ENCODE measurements around the gene CYP24A1.
"Not testable (repeated sequence)": the region's sequence is repeated elsewhere in the genome, so short reads cannot be mapped to it uniquely, and the experiment has no call there.

CYP24A1 gene

GRCh38 chr20:54132612-54133433, 41.0 kb downstream of the CYP24A1 start:
- peaks cover 16% of the 10 kb centered on the region for H3K4me1 ChIP-seq (ENCODE audit: insufficient read depth, low read length)
- no peak overlapping the region for H3K9ac ChIP-seq (ENCODE audit: low read depth, low read length)
- H3K9me3 ChIP-seq (ENCODE audit: control insufficient read depth, insufficient read depth, low read length), result no peaks in the 10 kb centered on the region; the same call in 1 of the 2 replicates
- no peaks in the 10 kb centered on the region for H3K36me3 ChIP-seq (ENCODE audit: insufficient read depth, low read length)

GRCh38 chr20:54131675-54132611, 41.8 kb downstream of the CYP24A1 start:
- Histone ChIP-seq H3K9me3 (ENCODE audit: control insufficient read depth, insufficient read depth, low read length) (no peaks in the 10 kb centered on the region; the same call in 1 of the 2 replicates), H3K4me1 (ENCODE audit: insufficient read depth, low read length) (peaks cover 16% of the 10 kb centered on the region), H3K36me3 (ENCODE audit: insufficient read depth, low read length) (no peaks in the 10 kb centered on the region), H3K9ac (ENCODE audit: low read depth, low read length) (no peak overlapping the region)

GRCh38 chr20:54131125-54131524, 42.7 kb downstream of the CYP24A1 start:
- not testable (repeated sequence) for H3K9ac ChIP-seq (ENCODE audit: low read depth, low read length); H3K9me3 ChIP-seq (ENCODE audit: control insufficient read depth, insufficient read depth, low read length); H3K36me3 ChIP-seq (ENCODE audit: insufficient read depth, low read length)
- H3K4me1 ChIP-seq (ENCODE audit: insufficient read depth, low read length), result peaks cover 16% of the 10 kb centered on the region

- Histone ChIP-seq H3K9ac (ENCODE audit: low read depth, low read length) (no peak overlapping the region), H3K36me3 (ENCODE audit: insufficient read depth, low read length) (no peaks in the 10 kb centered on the region), H3K4me1 (ENCODE audit: insufficient read depth, low read length) (peaks cover 16% of the 10 kb centered on the region), H3K9me3 (ENCODE audit: control insufficient read depth, insufficient read depth, low read length) (no peaks in the 10 kb centered on the region)
These were observed 44.4 kb downstream of the CYP24A1 start for GRCh38 chr20:54129350-54129749.

- no peaks in the 10 kb centered on the region for H3K9me3 ChIP-seq (ENCODE audit: control insufficient read depth, insufficient read depth, low read length)
- H3K36me3 ChIP-seq (ENCODE audit: insufficient read depth, low read length), result no peaks in the 10 kb centered on the region
- peaks cover 21% of the 10 kb centered on the region for H3K4me1 ChIP-seq (ENCODE audit: insufficient read depth, low read length)
- H3K9ac ChIP-seq (ENCODE audit: low read depth, low read length), result no peak overlapping the region
These were observed 45.8 kb downstream of the CYP24A1 start for GRCh38 chr20:54127855-54128574.

GRCh38 chr20:54126806-54127655, 46.8 kb downstream of the CYP24A1 start:
- Histone ChIP-seq H3K9ac (ENCODE audit: low read depth, low read length) (no peak overlapping the region), H3K9me3 (ENCODE audit: control insufficient read depth, insufficient read depth, low read length) (no peaks in the 10 kb centered on the region), H3K4me1 (ENCODE audit: insufficient read depth, low read length) (peaks cover 18% of the 10 kb centered on the region), H3K36me3 (ENCODE audit: insufficient read depth, low read length) (no peaks in the 10 kb centered on the region)

- not testable (repeated sequence) for H3K9me3 ChIP-seq (ENCODE audit: control insufficient read depth, insufficient read depth, low read length); H3K36me3 ChIP-seq (ENCODE audit: insufficient read depth, low read length); H3K9ac ChIP-seq (ENCODE audit: low read depth, low read length)
- peaks cover 22% of the 10 kb centered on the region for H3K4me1 ChIP-seq (ENCODE audit: insufficient read depth, low read length)
These were observed 47.5 kb downstream of the CYP24A1 start for GRCh38 chr20:54126328-54126727.

- Histone ChIP-seq H3K36me3 (ENCODE audit: insufficient read depth, low read length) (no peaks in the 10 kb centered on the region), H3K9me3 (ENCODE audit: control insufficient read depth, insufficient read depth, low read length) (no peaks in the 10 kb centered on the region), H3K9ac (ENCODE audit: low read depth, low read length) (no peak overlapping the region), H3K4me1 (ENCODE audit: insufficient read depth, low read length) (peaks cover 22% of the 10 kb centered on the region)
These were observed 50.1 kb downstream of the CYP24A1 start for GRCh38 chr20:54123587-54124180.

- Histone ChIP-seq H3K9me3 (ENCODE audit: control insufficient read depth, insufficient read depth, low read length) (no peaks in the 10 kb centered on the region), H3K4me1 (ENCODE audit: insufficient read depth, low read length) (peaks cover 22% of the 10 kb centered on the region), H3K36me3 (ENCODE audit: insufficient read depth, low read length) (no peaks in the 10 kb centered on the region), H3K9ac (ENCODE audit: low read depth, low read length) (no peak overlapping the region)
These were observed 50.9 kb downstream of the CYP24A1 start for GRCh38 chr20:54122681-54123586.

- Histone ChIP-seq H3K4me1 (ENCODE audit: insufficient read depth, low read length) (peaks cover 22% of the 10 kb centered on the region), H3K9me3 (ENCODE audit: control insufficient read depth, insufficient read depth, low read length) (no peaks in the 10 kb centered on the region), H3K36me3 (ENCODE audit: insufficient read depth, low read length) (no peaks in the 10 kb centered on the region), H3K9ac (ENCODE audit: low read depth, low read length) (no peak overlapping the region)
These were observed 51.6 kb downstream of the CYP24A1 start for GRCh38 chr20:54122189-54122588.

- Histone ChIP-seq H3K9me3 (ENCODE audit: control insufficient read depth, insufficient read depth, low read length) (no peaks in the 10 kb centered on the region), H3K36me3 (ENCODE audit: insufficient read depth, low read length) (no peaks in the 10 kb centered on the region), H3K4me1 (ENCODE audit: insufficient read depth, low read length) (peaks cover 22% of the 10 kb centered on the region), H3K9ac (ENCODE audit: low read depth, low read length) (no peak overlapping the region)
These were observed 54.0 kb downstream of the CYP24A1 start for GRCh38 chr20:54119744-54120143.

- Histone ChIP-seq H3K9me3 (ENCODE audit: control insufficient read depth, insufficient read depth, low read length) (no peaks in the 10 kb centered on the region; the same call in 1 of the 2 replicates), H3K4me1 (ENCODE audit: insufficient read depth, low read length) (peaks cover 14% of the 10 kb centered on the region), H3K9ac (ENCODE audit: low read depth, low read length) (no peak overlapping the region), H3K36me3 (ENCODE audit: insufficient read depth, low read length) (no peaks in the 10 kb centered on the region)
These were observed 55.4 kb downstream of the CYP24A1 start for GRCh38 chr20:54118220-54119001.

Measured in ES-I3 (cell line).